Gastrocnemius medialis (tissue), 4 donors: Measurements from ENCODE around the gene LAYN.

Experiments
- POLR2A ChIP-seq, 2 donors: fragments of 450-650 bp; IDR thresholded peaks; one replicate each; pipeline ENCODE4 v1.6.1; 2017; ENCODE audit warnings: antibody characterized with exemption in 2 of 2, mild to moderate bottlenecking in 2 of 2, moderate library complexity in 2 of 2
- TF ChIP-seq, protein P1 (sequence below), 5 experiments: fragments of 450-650 bp in 3 of 5; fragments of 200-600 bp in 2 of 5; sonication (generic) in 2 of 5; IDR thresholded peaks in 4 of 5; conservative IDR thresholded peaks in 1 of 5; 1 replicate in 4 of 5; 2 replicates in 1 of 5; pipeline ENCODE4 v1.5.1; 2016 to 2019; ENCODE audit warnings: antibody characterized with exemption in 5 of 5, mild to moderate bottlenecking in 3 of 5, moderate library complexity in 3 of 5

DNA sequence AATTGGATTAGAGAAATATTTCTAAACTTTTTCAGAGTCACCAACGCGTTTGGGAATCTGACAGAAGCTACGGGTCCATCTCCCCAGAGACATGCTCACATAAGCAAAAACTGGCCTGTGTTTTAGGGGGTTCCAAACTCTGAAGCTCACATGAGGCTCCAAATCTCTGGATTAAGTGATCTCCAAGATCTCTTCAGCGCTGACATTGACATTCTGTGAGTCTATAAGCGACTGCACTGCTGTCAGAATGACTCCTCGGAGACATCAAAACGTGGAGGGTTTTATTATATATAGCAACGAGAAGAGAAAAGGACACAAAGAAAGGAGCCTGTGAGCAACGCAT lies 61.1 kb downstream of the LAYN start:
- TF ChIP-seq, protein P1, sequence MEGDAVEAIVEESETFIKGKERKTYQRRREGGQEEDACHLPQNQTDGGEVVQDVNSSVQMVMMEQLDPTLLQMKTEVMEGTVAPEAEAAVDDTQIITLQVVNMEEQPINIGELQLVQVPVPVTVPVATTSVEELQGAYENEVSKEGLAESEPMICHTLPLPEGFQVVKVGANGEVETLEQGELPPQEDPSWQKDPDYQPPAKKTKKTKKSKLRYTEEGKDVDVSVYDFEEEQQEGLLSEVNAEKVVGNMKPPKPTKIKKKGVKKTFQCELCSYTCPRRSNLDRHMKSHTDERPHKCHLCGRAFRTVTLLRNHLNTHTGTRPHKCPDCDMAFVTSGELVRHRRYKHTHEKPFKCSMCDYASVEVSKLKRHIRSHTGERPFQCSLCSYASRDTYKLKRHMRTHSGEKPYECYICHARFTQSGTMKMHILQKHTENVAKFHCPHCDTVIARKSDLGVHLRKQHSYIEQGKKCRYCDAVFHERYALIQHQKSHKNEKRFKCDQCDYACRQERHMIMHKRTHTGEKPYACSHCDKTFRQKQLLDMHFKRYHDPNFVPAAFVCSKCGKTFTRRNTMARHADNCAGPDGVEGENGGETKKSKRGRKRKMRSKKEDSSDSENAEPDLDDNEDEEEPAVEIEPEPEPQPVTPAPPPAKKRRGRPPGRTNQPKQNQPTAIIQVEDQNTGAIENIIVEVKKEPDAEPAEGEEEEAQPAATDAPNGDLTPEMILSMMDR (IDR thresholded peaks at IDR 0.05 in 4 of 5, conservative IDR thresholded peaks at IDR 0.05 in 1 of 5), result no peak
- no peak for TF ChIP-seq POLR2A (IDR thresholded peaks at IDR 0.05)
